NCI-H526 treated with DMSO at 0.1 percent for 48 hours (cell line): ENCODE data around the gene SRSF9.
"Not testable (repeated sequence)": the region's sequence is repeated elsewhere in the genome, so short reads cannot be mapped to it uniquely, and the experiment has no call there.

Experiments
- DNase-seq: peaks from one replicate; lab custom pipeline; 2025; lab: John Stamatoyannopoulos, UW

The SRSF9 gene

GRCh38 chr12:120447992-120448391 is 21.6 kb downstream of the SRSF9 start:
- no peak for DNase-seq

- not testable (repeated sequence) for DNase-seq
Observed at GRCh38 chr12:120446844-120447178, 22.7 kb downstream of the SRSF9 start.

- DNase-seq: peak; percentile 74
Observed at GRCh38 chr12:120445911-120446843, 23.4 kb downstream of the SRSF9 start, which contains the start of the genes GATC and TRIAP1. GATC (plus strand) TSS chr12:120446444; CDS start chr12:120446481, 37 bp downstream. TRIAP1 (minus strand) TSS chr12:120446384; CDS start chr12:120446372, 12 bp downstream.

GRCh38 chr12:120444676-120445075 is 24.9 kb downstream of the SRSF9 start:
- no peak for DNase-seq

- peak; percentile 6 for DNase-seq
Observed at GRCh38 chr12:120439646-120440247, 29.8 kb downstream of the SRSF9 start.

- DNase-seq: no peak
Observed at GRCh38 chr12:120438495-120439198, 30.9 kb downstream of the SRSF9 start.

GRCh38 chr12:120437735-120438494 is 31.6 kb downstream of the SRSF9 start, which contains the start of gene COX6A1:
COX6A1 (plus strand) TSS chr12:120438113; CDS start chr12:120438127, 14 bp downstream.
- DNase-seq: peak; percentile 99

- no peak for DNase-seq
Observed at GRCh38 chr12:120432772-120433525, 36.6 kb downstream of the SRSF9 start.

- no peak for DNase-seq
Observed at GRCh38 chr12:120429368-120429767, 40.2 kb downstream of the SRSF9 start.

GRCh38 chr12:120428597-120429229 is 40.8 kb downstream of the SRSF9 start:
- DNase-seq: no peak

- no peak for DNase-seq
Observed at GRCh38 chr12:120425797-120426196, 43.8 kb downstream of the SRSF9 start.

GRCh38 chr12:120422892-120423456 is 46.6 kb downstream of the SRSF9 start:
- DNase-seq: no peak

GRCh38 chr12:120421701-120422100 is 47.8 kb downstream of the SRSF9 start:
- no peak for DNase-seq

GRCh38 chr12:120417917-120418580 is 51.5 kb downstream of the SRSF9 start:
- no peak for DNase-seq

- DNase-seq: no peak
Observed at GRCh38 chr12:120416490-120417216, 52.9 kb downstream of the SRSF9 start.

- no peak for DNase-seq
Observed at GRCh38 chr12:120413901-120414695, 55.5 kb downstream of the SRSF9 start.

GRCh38 chr12:120412421-120412820 is 57.1 kb downstream of the SRSF9 start:
- no peak for DNase-seq
